ENCODE results near the gene DEFB114. TPM values are rescaled to one million over a fixed set of nuclear protein-coding genes. Genes with fewer than 3 reads are reported as not detected.

DEFB114 gene
- total RNA-seq, 1 experiment from 2014 or later = not detected

GRCh38 chr6:49979584-49979983 is 15.6 kb upstream of the DEFB114 start:
- no peaks in the 10 kb centered on the region for H3K36me3 ChIP-seq (ENCODE audit: control insufficient read depth, insufficient read depth, low read length)
- POLR2A ChIA-PET = no interaction called here
- no peaks in the 10 kb centered on the region for H3K36me3 Mint-ChIP-seq (ENCODE audit: insufficient read depth, unreplicated experiment)
- H3K9me3 ChIP-seq = no peaks in the 10 kb centered on the region
- TF ChIP-seq CTCF (IDR thresholded peaks at IDR 0.05; ENCODE audit: insufficient read depth in 1 of 2, low read depth in 1 of 2, low read length in 1 of 2, severe bottlenecking in 1 of 2, unreplicated experiment in 1 of 2) = no peak
- H3K4me3 Mint-ChIP-seq (ENCODE audit: unreplicated experiment) = no peak overlapping the region
- H3K27ac Mint-ChIP-seq (ENCODE audit: unreplicated experiment) = no peak overlapping the region
- no TSS peak for BruUV-seq (replicated peaks)
- no peaks in the 10 kb centered on the region for H3K9me3 Mint-ChIP-seq (ENCODE audit: unreplicated experiment)
- no peak for DNase-seq
- no peak overlapping the region for H3K4me3 ChIP-seq (ENCODE audit: low read depth, low read length)
- no peaks in the 10 kb centered on the region for H3K27me3 Mint-ChIP-seq (ENCODE audit: insufficient read depth, unreplicated experiment)
- no peaks in the 10 kb centered on the region for H3K27me3 ChIP-seq (replicated peaks; ENCODE audit: control insufficient read depth, insufficient read depth, low read length)
- intact Hi-C loops (cut with micrococcal nuclease; ENCODE audit: unreplicated experiment) = no loop called here
- no peaks in the 10 kb centered on the region for H3K4me1 ChIP-seq
- H3K4me1 Mint-ChIP-seq (ENCODE audit: low read depth, unreplicated experiment) = no peaks in the 10 kb centered on the region
- CTCF ChIA-PET = no interaction called here

GRCh38 chr6:49978332-49979226 is 14.6 kb upstream of the DEFB114 start:
- Mint-ChIP-seq H3K27ac (ENCODE audit: unreplicated experiment) (no peak overlapping the region), H3K9me3 (ENCODE audit: unreplicated experiment) (no peaks in the 10 kb centered on the region), H3K27me3 (ENCODE audit: insufficient read depth, unreplicated experiment) (no peaks in the 10 kb centered on the region), H3K36me3 (ENCODE audit: insufficient read depth, unreplicated experiment) (no peaks in the 10 kb centered on the region), H3K4me1 (ENCODE audit: low read depth, unreplicated experiment) (no peaks in the 10 kb centered on the region), H3K4me3 (ENCODE audit: unreplicated experiment) (no peak overlapping the region)
- no peak overlapping the region for H3K4me3 ChIP-seq (ENCODE audit: low read depth, low read length)
- CTCF ChIA-PET = no interaction called here
- no peaks in the 10 kb centered on the region for H3K9me3 ChIP-seq
- POLR2A ChIA-PET = no interaction called here
- TF ChIP-seq CTCF (IDR thresholded peaks at IDR 0.05; ENCODE audit: insufficient read depth in 1 of 2, low read depth in 1 of 2, low read length in 1 of 2, severe bottlenecking in 1 of 2, unreplicated experiment in 1 of 2) = no peak
- BruUV-seq (replicated peaks) = no TSS peak
- H3K36me3 ChIP-seq (ENCODE audit: control insufficient read depth, insufficient read depth, low read length) = no peaks in the 10 kb centered on the region
- H3K4me1 ChIP-seq = no peaks in the 10 kb centered on the region
- no peak for DNase-seq
- H3K27me3 ChIP-seq (replicated peaks; ENCODE audit: control insufficient read depth, insufficient read depth, low read length) = no peaks in the 10 kb centered on the region
- intact Hi-C loops (cut with micrococcal nuclease; ENCODE audit: unreplicated experiment) = no loop called here

- ChIA-PET CTCF (no interaction called here), POLR2A (no interaction called here)
- no TSS peak for BruUV-seq (replicated peaks)
- TF ChIP-seq CTCF (IDR thresholded peaks at IDR 0.05; ENCODE audit: insufficient read depth in 1 of 2, low read depth in 1 of 2, low read length in 1 of 2, severe bottlenecking in 1 of 2, unreplicated experiment in 1 of 2) = no peak
- Histone ChIP-seq H3K4me1 (no peaks in the 10 kb centered on the region), H3K4me3 (ENCODE audit: low read depth, low read length) (no peak within 1 kb of the TSS), H3K27me3 (replicated peaks; ENCODE audit: control insufficient read depth, insufficient read depth, low read length) (no peaks in the 10 kb centered on the region), H3K36me3 (ENCODE audit: control insufficient read depth, insufficient read depth, low read length) (no peaks in the 10 kb centered on the region), H3K9me3 (no peaks in the 10 kb centered on the region)
- H3K27me3 Mint-ChIP-seq (ENCODE audit: insufficient read depth, unreplicated experiment) = peaks cover 3% of the 10 kb centered on the region
- intact Hi-C loops (cut with micrococcal nuclease; ENCODE audit: unreplicated experiment) = no loop called here
- H3K9me3 Mint-ChIP-seq (ENCODE audit: unreplicated experiment) = no peaks in the 10 kb centered on the region
- H3K4me1 Mint-ChIP-seq (ENCODE audit: low read depth, unreplicated experiment) = no peaks in the 10 kb centered on the region
- no peaks in the 10 kb centered on the region for H3K36me3 Mint-ChIP-seq (ENCODE audit: insufficient read depth, unreplicated experiment)
- H3K4me3 Mint-ChIP-seq (ENCODE audit: unreplicated experiment) = no peak within 1 kb of the TSS
- DNase-seq = no peak
- no peak within 1 kb of the TSS for H3K27ac Mint-ChIP-seq (ENCODE audit: unreplicated experiment)
Observed at GRCh38 chr6:49969605-49970004, 5.6 kb upstream of the DEFB114 start, which contains the start of gene DEFB113. Gene DEFB113, minus strand, starts transcription at chr6:49969625. Its CDS starts 0 bp downstream, at chr6:49969625.
